A549 (cell line): ENCODE data around the gene TMEFF2.

ENCODE experiments used
- CEBPB ChIP-seq, 2 experiments: fragments of >200 bp in 1 of 2; sonication (Bioruptor Twin) in 1 of 2; formaldehyde crosslinking in 1 of 2; IDR thresholded peaks; 2 replicates each; pipeline ENCODE4 v1.6.1; 2012 to 2016
- CHD4 ChIP-seq: fragments of 200-600 bp; sonication (generic); IDR thresholded peaks from 2 replicates; pipeline ENCODE4 v1.6.1; 2016; ENCODE audit warnings: antibody characterized with exemption, mild to moderate bottlenecking, borderline replicate concordance
- EP300 ChIP-seq, 2 experiments: fragments of >200 bp; sonication (Bioruptor Twin); formaldehyde crosslinking; IDR thresholded peaks; 2 replicates in 1 of 2; 3 replicates in 1 of 2; pipeline ENCODE4 v1.6.1; 2016 to 2017
- KDM1A ChIP-seq: fragments of 200-600 bp; sonication (generic); IDR thresholded peaks from 2 replicates; pipeline ENCODE4 v1.6.1; 2016; ENCODE audit warnings: low read depth, mild to moderate bottlenecking
- NR3C1 ChIP-seq: fragments of >200 bp; sonication (Bioruptor Twin); formaldehyde crosslinking; IDR thresholded peaks from 3 replicates; pipeline ENCODE4 v1.6.1; 2017
- POLR2A ChIP-seq: IDR thresholded peaks from 2 replicates; pipeline ENCODE4 v1.6.1; 2012; ENCODE audit warnings: mild to moderate bottlenecking, low read length
- RAD21 ChIP-seq, 2 experiments: fragments of >200 bp in 1 of 2; sonication (Bioruptor Twin) in 1 of 2; formaldehyde crosslinking in 1 of 2; IDR thresholded peaks in 1 of 2; conservative IDR thresholded peaks in 1 of 2; 2 replicates in 1 of 2; 3 replicates in 1 of 2; pipeline ENCODE4 v1.6.1; 2012 to 2018; ENCODE audit warnings: inconsistent platforms in 1 of 2
- RNF2 ChIP-seq: fragments of 200-600 bp; sonication (generic); IDR thresholded peaks from 2 replicates; pipeline ENCODE4 v1.6.1; 2016; ENCODE audit warnings: low read depth, mild to moderate bottlenecking, antibody characterized with exemption, moderate library complexity, borderline replicate concordance
- TF ChIP-seq, protein P1 (sequence below): fragments of >200 bp; sonication (Bioruptor Twin); formaldehyde crosslinking; IDR thresholded peaks from 3 replicates; pipeline ENCODE4 v1.5.1; 2016
- TF ChIP-seq, protein P2 (sequence below): IDR thresholded peaks from 2 replicates; pipeline ENCODE4 v1.6.1; 2012
- TF ChIP-seq, protein P3 (sequence below): fragments of 200-600 bp; sonication (generic); IDR thresholded peaks from 2 replicates; pipeline ENCODE4 v1.6.1; 2016; ENCODE audit warnings: antibody characterized with exemption, mild to moderate bottlenecking, moderate library complexity

DNA sequence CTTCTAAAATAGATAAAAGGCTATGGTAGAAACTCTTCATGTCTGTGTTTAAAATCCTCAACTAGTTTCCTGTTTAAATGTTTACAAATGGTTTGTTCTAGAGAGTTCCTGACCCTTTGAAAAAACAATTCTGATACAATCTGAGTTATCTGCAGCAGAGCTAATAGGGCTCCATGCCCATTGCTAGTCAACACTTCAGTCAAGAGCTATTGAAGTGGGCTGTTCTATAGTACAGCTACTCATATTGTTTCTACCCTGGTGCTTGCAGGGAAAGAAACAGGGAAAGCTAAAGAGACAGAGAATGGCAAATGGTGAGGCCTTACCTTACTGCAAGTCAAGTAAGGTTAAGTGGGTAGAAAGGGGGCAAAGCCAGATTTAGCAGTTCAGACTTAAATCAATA is 235.5 kb downstream of the TMEFF2 start:
- TF ChIP-seq POLR2A (no peak), RAD21 (conservative IDR thresholded peaks at IDR 0.05 in 1 of 2, IDR thresholded peaks at IDR 0.05 in 1 of 2) (no peak), KDM1A (no peak), RNF2 (no peak), CEBPB (IDR thresholded peaks at IDR 0.05) (no peak), NR3C1 (no peak), CHD4 (no peak), EP300 (IDR thresholded peaks at IDR 0.05) (no peak)
- TF ChIP-seq, protein P1, sequence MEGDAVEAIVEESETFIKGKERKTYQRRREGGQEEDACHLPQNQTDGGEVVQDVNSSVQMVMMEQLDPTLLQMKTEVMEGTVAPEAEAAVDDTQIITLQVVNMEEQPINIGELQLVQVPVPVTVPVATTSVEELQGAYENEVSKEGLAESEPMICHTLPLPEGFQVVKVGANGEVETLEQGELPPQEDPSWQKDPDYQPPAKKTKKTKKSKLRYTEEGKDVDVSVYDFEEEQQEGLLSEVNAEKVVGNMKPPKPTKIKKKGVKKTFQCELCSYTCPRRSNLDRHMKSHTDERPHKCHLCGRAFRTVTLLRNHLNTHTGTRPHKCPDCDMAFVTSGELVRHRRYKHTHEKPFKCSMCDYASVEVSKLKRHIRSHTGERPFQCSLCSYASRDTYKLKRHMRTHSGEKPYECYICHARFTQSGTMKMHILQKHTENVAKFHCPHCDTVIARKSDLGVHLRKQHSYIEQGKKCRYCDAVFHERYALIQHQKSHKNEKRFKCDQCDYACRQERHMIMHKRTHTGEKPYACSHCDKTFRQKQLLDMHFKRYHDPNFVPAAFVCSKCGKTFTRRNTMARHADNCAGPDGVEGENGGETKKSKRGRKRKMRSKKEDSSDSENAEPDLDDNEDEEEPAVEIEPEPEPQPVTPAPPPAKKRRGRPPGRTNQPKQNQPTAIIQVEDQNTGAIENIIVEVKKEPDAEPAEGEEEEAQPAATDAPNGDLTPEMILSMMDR = no peak
- TF ChIP-seq, protein P2, sequence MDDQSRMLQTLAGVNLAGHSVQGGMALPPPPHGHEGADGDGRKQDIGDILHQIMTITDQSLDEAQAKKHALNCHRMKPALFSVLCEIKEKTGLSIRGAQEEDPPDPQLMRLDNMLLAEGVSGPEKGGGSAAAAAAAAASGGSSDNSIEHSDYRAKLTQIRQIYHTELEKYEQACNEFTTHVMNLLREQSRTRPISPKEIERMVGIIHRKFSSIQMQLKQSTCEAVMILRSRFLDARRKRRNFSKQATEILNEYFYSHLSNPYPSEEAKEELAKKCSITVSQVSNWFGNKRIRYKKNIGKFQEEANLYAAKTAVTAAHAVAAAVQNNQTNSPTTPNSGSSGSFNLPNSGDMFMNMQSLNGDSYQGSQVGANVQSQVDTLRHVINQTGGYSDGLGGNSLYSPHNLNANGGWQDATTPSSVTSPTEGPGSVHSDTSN = no peak
- TF ChIP-seq, protein P3, sequence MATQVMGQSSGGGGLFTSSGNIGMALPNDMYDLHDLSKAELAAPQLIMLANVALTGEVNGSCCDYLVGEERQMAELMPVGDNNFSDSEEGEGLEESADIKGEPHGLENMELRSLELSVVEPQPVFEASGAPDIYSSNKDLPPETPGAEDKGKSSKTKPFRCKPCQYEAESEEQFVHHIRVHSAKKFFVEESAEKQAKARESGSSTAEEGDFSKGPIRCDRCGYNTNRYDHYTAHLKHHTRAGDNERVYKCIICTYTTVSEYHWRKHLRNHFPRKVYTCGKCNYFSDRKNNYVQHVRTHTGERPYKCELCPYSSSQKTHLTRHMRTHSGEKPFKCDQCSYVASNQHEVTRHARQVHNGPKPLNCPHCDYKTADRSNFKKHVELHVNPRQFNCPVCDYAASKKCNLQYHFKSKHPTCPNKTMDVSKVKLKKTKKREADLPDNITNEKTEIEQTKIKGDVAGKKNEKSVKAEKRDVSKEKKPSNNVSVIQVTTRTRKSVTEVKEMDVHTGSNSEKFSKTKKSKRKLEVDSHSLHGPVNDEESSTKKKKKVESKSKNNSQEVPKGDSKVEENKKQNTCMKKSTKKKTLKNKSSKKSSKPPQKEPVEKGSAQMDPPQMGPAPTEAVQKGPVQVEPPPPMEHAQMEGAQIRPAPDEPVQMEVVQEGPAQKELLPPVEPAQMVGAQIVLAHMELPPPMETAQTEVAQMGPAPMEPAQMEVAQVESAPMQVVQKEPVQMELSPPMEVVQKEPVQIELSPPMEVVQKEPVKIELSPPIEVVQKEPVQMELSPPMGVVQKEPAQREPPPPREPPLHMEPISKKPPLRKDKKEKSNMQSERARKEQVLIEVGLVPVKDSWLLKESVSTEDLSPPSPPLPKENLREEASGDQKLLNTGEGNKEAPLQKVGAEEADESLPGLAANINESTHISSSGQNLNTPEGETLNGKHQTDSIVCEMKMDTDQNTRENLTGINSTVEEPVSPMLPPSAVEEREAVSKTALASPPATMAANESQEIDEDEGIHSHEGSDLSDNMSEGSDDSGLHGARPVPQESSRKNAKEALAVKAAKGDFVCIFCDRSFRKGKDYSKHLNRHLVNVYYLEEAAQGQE = no peak
